ENCODE measurements around the gene SULT1C3. TPM values are rescaled to one million over a fixed set of nuclear protein-coding genes. Genes with fewer than 3 reads are reported as not detected.

SULT1C3 gene
- total and polyA plus RNA-seq, 2 of the 4 experiments (the other 2 are of a cell fraction), result not detected

- in situ Hi-C loops (cut with MboI; ENCODE audit: low sequenced_read_pairs) (loop anchor here (25.0 kb wide), 1 partner anchor 1562 kb away; no protein-coding TSS in a partner anchor), intact Hi-C loops (cut with micrococcal nuclease) (no loop called here), dilution Hi-C loops (cut with HindIII; ENCODE audit: low sequenced_read_pairs, unreplicated experiment) (no loop called here)
- no peak overlapping the region for H3K23ac ChIP-seq (ENCODE audit: low read depth, low read length)
- no peak overlapping the region for H3K56ac ChIP-seq (ENCODE audit: extremely low read depth, insufficient read depth, low read length)
- no peak for TF ChIP-seq MAZ (IDR thresholded peaks at IDR 0.05; ENCODE audit: borderline replicate concordance, low read depth, low read length)
- TF ChIP-seq NFE2L2 (IDR thresholded peaks at IDR 0.05; ENCODE audit: low read depth, low read length), result no peak
- no peak for TF ChIP-seq USF2 (IDR thresholded peaks at IDR 0.05; ENCODE audit: low read depth, low read length)
- TF ChIP-seq RCOR1 (IDR thresholded peaks at IDR 0.05; ENCODE audit: insufficient replicate concordance, low read length), result no peak
- no peak for TF ChIP-seq FOS (IDR thresholded peaks at IDR 0.05; ENCODE audit: low read depth, low read length)
- no peak for TF ChIP-seq CHD1 (IDR thresholded peaks at IDR 0.05; ENCODE audit: low read depth, low read length)
- no peak for TF ChIP-seq MXI1 (IDR thresholded peaks at IDR 0.05; ENCODE audit: borderline replicate concordance, low read depth, low read length)
- no peak for TF ChIP-seq MAFK (IDR thresholded peaks at IDR 0.05; ENCODE audit: low read depth, low read length)
- no peaks in the 10 kb centered on the region for H4K20me1 ChIP-seq (ENCODE audit: insufficient read depth, low read length)
- peak; percentile 28 for DNase-seq
- H3K27me3 ChIP-seq (ENCODE audit: control insufficient read depth, insufficient read depth, low read length), result no peaks in the 10 kb centered on the region
- H2BK15ac ChIP-seq (ENCODE audit: low read depth, low read length), result no peak overlapping the region
- H3K18ac ChIP-seq (ENCODE audit: low read depth, low read length), result no peak overlapping the region
- H3K4me1 ChIP-seq (ENCODE audit: control insufficient read depth, insufficient read depth, low read length), result no peaks in the 10 kb centered on the region
- ChIA-PET CTCF (interaction anchor here (1.1 kb wide), 1 partner anchor 20 kb away, joined by 3 read pairs; no protein-coding TSS in a partner anchor), POLR2A (ENCODE audit: unreplicated experiment) (no interaction called here)
- no peaks in the 10 kb centered on the region for H3K79me1 ChIP-seq (ENCODE audit: low read depth in 1 of 2, low read length in 2 of 2)
- H4K8ac ChIP-seq (ENCODE audit: low read depth in 2 of 2, low read length in 2 of 2), result no peak overlapping the region
- H2AFZ ChIP-seq (replicated peaks; ENCODE audit: low read length, poor library complexity), result no peak overlapping the region
- no TSS peak for BruUV-seq (replicated peaks)
- H2AK9ac ChIP-seq (replicated peaks; ENCODE audit: low read depth, low read length, poor library complexity), result no peak overlapping the region
- no peak overlapping the region for H2BK5ac ChIP-seq (ENCODE audit: low read depth, low read length, poor library complexity, severe bottlenecking)
- H3K14ac ChIP-seq (replicated peaks; ENCODE audit: low read depth, low read length), result no peak overlapping the region
- H3K4me2 ChIP-seq (ENCODE audit: low read depth, low read length), result no peak overlapping the region
- H2BK20ac ChIP-seq (ENCODE audit: low read depth, low read length), result no peak overlapping the region
- no peaks in the 10 kb centered on the region for H3K9me3 ChIP-seq (ENCODE audit: control insufficient read depth, insufficient read depth, low read length)
- no peak overlapping the region for H3K27ac ChIP-seq (ENCODE audit: insufficient read depth, low read length)
- no peak for ATAC-seq (ENCODE audit: low read depth)
- H3K4me3 ChIP-seq (ENCODE audit: insufficient read depth, low read depth, low read length), result no peak overlapping the region
- no peak overlapping the region for H4K5ac ChIP-seq (ENCODE audit: low read depth, low read length)
- no peak overlapping the region for H2AK5ac ChIP-seq (ENCODE audit: low read depth, low read length)
- no peak overlapping the region for H4K91ac ChIP-seq (ENCODE audit: insufficient read depth, low read depth, low read length)
- no peaks in the 10 kb centered on the region for H3K36me3 ChIP-seq (ENCODE audit: control insufficient read depth, insufficient read depth, low read length)
- no peak overlapping the region for H3K4ac ChIP-seq (ENCODE audit: low read depth, low read length)
- H2BK120ac ChIP-seq (ENCODE audit: low read depth, low read length), result no peak overlapping the region
- H3K9me1 ChIP-seq (ENCODE audit: insufficient read depth, low read length), result no peaks in the 10 kb centered on the region
- H3K9ac ChIP-seq (ENCODE audit: low read depth, low read length), result no peak overlapping the region
Measured at GRCh38 chr2:108199726-108200125, 40.0 kb upstream of the SULT1C3 start.

All from IMR-90 (cell line).